Measurements from ENCODE around the gene YLPM1.
A peak's percentile ranks its signal among the peaks of the same experiment; 100 is the strongest.

The YLPM1 gene

GRCh38 chr14:74875204-74875603 lies 112.1 kb downstream of the YLPM1 start:
- H3K27me3 Mint-ChIP-seq, result no peaks in the 10 kb centered on the region

GRCh38 chr14:74875941-74876913 lies 113.1 kb downstream of the YLPM1 start, which contains the start of gene PROX2:
PROX2 (minus strand) TSS chr14:74876145; CDS start chr14:74863834, 12,311 bp downstream.
- Mint-ChIP-seq H3K4me1 (peaks cover 27% of the 10 kb centered on the region), H3K27me3 (no peaks in the 10 kb centered on the region), H3K36me3 (ENCODE audit: insufficient read depth) (peaks cover 2% of the 10 kb centered on the region), H3K9me3 (no peaks in the 10 kb centered on the region), H3K4me3 (peak within 1 kb of the TSS; percentile 29), H3K27ac (ENCODE audit: low read depth) (peak within 1 kb of the TSS; percentile 62)
- ATAC-seq (replicated peaks; ENCODE audit: extremely low read depth, poor library complexity, severe bottlenecking), result peak; percentile 32
- DNase-seq (ENCODE audit: low spot score in 2 of 2), result no peak

More at GRCh38 chr14:74875204-74875603, 112.1 kb downstream of the YLPM1 start:
- Mint-ChIP-seq H3K4me3 (no peak overlapping the region), H3K27ac (ENCODE audit: low read depth) (no peak overlapping the region), H3K9me3 (no peaks in the 10 kb centered on the region), H3K4me1 (peaks cover 21% of the 10 kb centered on the region), H3K36me3 (ENCODE audit: insufficient read depth) (peaks cover 2% of the 10 kb centered on the region)
- ATAC-seq (replicated peaks; ENCODE audit: extremely low read depth, poor library complexity, severe bottlenecking) (no peak), DNase-seq (ENCODE audit: low spot score in 2 of 2) (no peak)

GRCh38 chr14:74879427-74880182 lies 116.5 kb downstream of the YLPM1 start:
- DNase-seq (ENCODE audit: low spot score in 2 of 2) (no peak), ATAC-seq (replicated peaks; ENCODE audit: extremely low read depth, poor library complexity, severe bottlenecking) (no peak)
- no peak overlapping the region for H3K4me3 Mint-ChIP-seq
- peaks cover 11% of the 10 kb centered on the region for H3K36me3 Mint-ChIP-seq (ENCODE audit: insufficient read depth)
- H3K4me1 Mint-ChIP-seq, result peaks cover 54% of the 10 kb centered on the region
- no peaks in the 10 kb centered on the region for H3K27me3 Mint-ChIP-seq
- no peaks in the 10 kb centered on the region for H3K9me3 Mint-ChIP-seq
- H3K27ac Mint-ChIP-seq (ENCODE audit: low read depth), result peak overlapping the region; percentile 36

GRCh38 chr14:74881431-74882102 lies 118.5 kb downstream of the YLPM1 start, which contains the start of gene DLST:
DLST (plus strand) TSS chr14:74881916; CDS start chr14:74881954, 38 bp downstream.
- Mint-ChIP-seq H3K4me3 (peak within 1 kb of the TSS; percentile 100), H3K36me3 (ENCODE audit: insufficient read depth) (peaks cover 18% of the 10 kb centered on the region), H3K4me1 (peaks cover 59% of the 10 kb centered on the region), H3K27ac (ENCODE audit: low read depth) (peak within 1 kb of the TSS; percentile 97), H3K27me3 (no peaks in the 10 kb centered on the region), H3K9me3 (no peaks in the 10 kb centered on the region)
- peak; percentile 89 for ATAC-seq (replicated peaks; ENCODE audit: extremely low read depth, poor library complexity, severe bottlenecking)
- DNase-seq (ENCODE audit: low spot score in 2 of 2), result peak; percentile 77 to 79

GRCh38 chr14:74882103-74882920 lies 119.2 kb downstream of the YLPM1 start:
- peaks cover 59% of the 10 kb centered on the region for H3K4me1 Mint-ChIP-seq
- H3K27ac Mint-ChIP-seq (ENCODE audit: low read depth), result peak overlapping the region; percentile 97
- DNase-seq (ENCODE audit: low spot score in 2 of 2) (peak; percentile 32 to 35), ATAC-seq (replicated peaks; ENCODE audit: extremely low read depth, poor library complexity, severe bottlenecking) (peak; percentile 62)
- no peaks in the 10 kb centered on the region for H3K27me3 Mint-ChIP-seq
- peak overlapping the region; percentile 100 for H3K4me3 Mint-ChIP-seq
- H3K9me3 Mint-ChIP-seq, result no peaks in the 10 kb centered on the region
- peaks cover 21% of the 10 kb centered on the region for H3K36me3 Mint-ChIP-seq (ENCODE audit: insufficient read depth)
